DLD1 (cell line): Measurements from ENCODE around the gene SFRP4.

Experiments
- in situ Hi-C: cut with HindIII; loops from 2 replicates; pipeline ENCODE4 v1.10.0; 2017; ENCODE audit warnings: low sequenced_read_pairs

SFRP4 gene

DNA sequence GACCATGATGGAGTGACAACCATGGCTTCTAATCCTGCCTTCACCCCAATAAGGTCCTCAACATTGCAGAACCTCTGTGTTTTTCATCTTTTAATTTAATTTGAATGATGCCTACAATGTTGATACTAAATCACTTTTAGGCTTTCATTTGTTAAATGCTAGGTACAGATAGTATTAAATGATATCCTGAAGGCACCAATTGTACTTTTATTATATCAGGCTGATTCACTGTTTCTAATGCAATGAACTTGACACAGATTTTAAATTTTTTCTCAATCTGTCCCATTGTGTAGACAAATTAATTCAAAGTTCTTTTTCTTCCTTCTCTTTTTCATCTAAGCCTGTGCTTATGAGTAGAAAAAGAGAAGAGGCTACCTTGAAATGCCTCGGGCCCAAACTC lies 9.0 kb upstream of the SFRP4 start:
- in situ Hi-C loops = no loop called here

DNA sequence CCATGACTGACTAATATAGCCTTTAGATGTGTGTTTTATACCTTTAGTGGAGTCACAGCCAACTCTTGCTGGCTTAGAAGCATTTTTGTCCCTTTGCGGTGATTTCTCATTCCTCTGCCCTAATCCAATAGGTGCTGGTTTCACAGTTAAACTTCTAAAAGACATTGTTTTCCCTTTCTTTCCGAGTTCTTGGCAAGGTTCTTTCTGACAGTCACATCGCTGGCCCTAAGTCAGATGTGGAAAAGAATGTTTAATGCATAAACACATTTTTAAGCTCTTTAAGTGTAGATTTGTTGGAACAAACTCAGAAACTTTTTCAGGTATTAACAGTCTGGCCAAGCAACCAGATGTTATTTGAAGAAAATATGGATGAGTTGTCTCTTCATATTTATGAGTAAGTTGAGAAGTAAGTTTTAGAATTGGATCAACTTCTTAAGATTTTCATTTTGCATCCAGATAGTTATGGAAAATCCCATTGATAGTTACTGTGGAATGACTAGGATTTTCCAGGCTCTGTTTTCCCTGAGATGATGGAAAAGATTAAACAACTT lies 7.9 kb upstream of the SFRP4 start:
- in situ Hi-C loops = loop anchor here (25.0 kb wide), 1 partner anchor 288 kb away; no protein-coding TSS in a partner anchor

DNA sequence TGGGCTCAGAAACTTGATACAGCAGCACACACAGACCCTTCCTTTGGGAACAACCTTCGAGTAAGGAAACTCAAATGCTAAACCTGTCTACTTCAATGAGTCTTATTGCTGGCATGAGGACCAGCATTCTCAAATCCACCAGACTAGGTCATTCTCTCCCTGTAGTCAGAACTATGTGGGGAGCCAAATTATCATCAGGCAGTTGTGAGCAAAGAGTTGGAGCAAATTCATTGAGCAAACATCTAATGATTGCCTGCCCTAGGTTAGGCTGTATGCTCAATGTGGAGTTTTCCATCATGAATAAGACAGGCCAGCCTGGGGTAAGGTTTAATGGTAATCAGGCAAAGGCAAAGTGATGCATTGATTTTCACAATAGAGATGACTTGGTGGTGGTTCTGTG lies 7.4 kb upstream of the SFRP4 start:
- in situ Hi-C loops = loop anchor here (25.0 kb wide), 1 partner anchor 288 kb away; no protein-coding TSS in a partner anchor

DNA sequence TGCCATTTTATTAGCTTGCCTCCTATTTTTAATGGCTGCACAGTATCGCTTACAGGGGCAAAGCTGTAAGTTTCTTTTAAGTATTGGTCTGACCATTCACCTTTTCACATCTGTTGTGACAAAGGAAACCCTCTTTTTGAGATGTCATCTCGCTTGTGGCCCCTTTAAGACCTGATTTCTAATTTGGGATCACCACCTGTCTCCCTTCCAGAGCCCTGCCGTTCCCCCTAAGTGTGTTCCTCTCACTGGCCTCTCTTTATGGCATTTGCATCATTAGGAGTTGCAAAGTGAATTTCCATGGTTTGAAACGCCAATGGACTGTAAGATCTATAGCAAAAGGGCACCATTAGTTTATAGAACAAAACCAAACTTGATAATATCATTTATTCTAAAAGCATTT lies 5.3 kb upstream of the SFRP4 start:
- in situ Hi-C loops = loop anchor here (25.0 kb wide), 1 partner anchor 290 kb away; no protein-coding TSS in a partner anchor

DNA sequence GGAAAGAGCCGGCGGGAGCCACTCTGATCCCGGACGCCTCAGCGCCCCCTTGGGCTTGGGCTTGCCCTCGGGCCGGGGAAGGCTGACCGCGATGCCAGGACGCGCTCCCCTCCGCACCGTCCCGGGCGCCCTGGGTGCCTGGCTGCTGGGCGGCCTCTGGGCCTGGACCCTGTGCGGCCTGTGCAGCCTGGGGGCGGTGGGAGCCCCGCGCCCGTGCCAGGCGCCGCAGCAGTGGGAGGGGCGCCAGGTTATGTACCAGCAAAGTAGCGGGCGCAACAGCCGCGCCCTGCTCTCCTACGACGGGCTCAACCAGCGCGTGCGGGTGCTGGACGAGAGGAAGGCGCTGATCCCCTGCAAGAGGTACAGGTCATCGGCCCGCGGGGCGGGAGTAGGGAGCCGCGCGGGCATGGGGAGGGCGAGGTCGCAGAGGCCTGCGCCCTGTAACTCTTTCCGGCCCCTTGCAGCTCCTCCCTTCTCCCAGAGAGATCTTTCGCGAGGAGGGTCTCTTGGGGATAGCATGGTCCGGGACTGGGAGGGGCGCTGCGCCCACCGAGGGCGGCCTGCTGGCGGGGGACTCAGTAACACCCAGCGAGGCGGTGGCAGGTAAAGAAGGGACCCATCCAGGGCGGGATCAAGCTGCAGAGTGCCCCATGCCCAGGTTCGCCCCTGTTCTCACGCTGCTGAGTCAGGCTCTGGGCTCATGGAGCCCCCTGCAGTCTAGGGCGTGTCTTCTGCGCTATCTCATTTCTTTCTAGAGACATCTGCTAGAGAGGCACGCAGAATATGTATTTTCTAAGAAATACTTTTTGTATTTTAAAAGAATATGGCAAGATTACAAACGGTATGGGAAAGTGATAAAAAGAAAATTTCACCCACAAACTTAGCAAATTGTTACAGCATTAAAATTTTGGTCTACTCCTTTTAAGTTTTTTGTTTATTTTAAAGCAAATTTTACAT lies 4.5 kb upstream of the SFRP4 start:
- in situ Hi-C loops = loop anchor here (25.0 kb wide), 1 partner anchor 291 kb away; no protein-coding TSS in a partner anchor

DNA sequence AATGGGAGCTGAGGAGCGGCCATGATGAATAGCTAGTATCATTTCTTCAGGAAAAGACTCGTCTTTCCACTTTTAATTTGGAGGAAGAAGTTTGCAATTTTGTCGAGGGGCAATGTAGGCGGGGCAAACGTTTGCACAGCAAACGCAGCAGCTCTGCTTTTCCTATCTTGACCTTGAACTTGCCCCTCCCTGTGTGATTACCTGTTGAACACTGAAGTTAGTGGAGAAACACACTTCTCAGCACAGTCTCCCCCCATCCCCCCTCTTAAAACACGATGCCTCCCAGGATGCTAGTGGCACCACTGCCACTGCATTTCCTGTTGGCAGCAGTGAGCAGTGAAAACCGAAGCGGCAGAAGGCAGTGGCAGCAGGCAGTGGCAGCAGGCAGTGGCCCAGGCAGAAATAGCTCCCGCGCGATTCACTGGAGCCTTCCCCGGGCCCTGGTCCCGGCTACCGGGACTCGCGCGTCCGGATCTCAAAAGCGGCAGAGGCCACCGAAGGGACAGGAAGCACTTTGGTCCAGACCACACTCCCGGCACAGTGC lies 3.8 kb upstream of the SFRP4 start, which contains the start of gene EPDR1:
Gene EPDR1 (plus strand): TSS at position 336 of the 544 bp plus-strand sequence. CDS start 300 bp downstream, outside the sequence.
- in situ Hi-C loops = loop anchor here (25.0 kb wide), 1 partner anchor 292 kb away; no protein-coding TSS in a partner anchor

DNA sequence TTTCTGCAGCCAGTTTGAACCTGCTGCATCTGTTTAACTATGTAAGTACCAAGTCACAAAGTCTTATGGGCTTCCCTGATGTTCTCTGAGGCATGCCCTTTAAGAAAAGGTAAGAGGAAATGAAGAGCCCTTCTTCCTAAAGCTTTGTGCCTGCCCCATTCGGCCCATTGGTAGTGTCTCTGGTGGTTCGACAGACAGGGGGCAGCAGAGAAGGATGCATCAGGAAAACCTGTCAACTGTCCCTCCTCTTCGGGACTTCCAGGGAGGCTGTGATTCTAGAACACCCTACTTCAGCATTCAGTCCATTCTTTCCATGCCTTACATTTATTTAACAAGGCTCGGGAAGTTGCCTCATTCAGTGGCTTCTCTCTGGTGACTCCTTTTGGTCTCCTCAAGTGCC lies 1.9 kb upstream of the SFRP4 start:
- in situ Hi-C loops = loop anchor here (25.0 kb wide), 1 partner anchor 294 kb away; no protein-coding TSS in a partner anchor

DNA sequence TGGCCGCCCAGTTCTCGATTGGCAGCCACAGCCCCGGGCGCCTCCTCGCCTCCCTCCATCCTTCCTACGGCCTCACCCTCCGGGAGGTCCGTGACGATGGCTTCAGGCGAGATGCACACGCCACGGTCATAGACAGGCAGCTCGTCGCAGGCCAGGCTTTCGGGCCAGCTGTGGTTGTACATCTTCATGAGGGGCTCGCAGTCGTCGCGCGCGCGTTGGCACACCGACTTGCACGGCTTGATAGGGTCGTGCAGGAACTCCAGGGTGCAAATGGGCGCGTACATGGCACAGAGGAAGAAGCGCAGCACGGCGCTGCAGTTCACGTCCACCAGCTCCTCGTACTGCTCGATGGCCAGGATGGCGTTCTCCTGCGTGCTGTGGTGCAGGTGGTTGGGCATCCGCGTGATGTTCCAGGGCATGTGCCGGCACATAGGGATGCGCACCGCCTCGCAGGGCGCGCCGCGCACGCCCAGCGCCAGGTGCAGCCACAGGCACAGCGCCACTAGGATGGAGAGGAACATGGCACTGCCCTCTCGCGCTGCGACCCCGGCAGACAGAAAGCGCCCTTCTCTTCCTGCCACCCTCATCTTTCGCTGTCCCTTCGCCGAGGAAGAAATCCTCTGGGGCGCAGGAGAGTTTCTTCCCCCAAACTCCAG lies 472 bp downstream of the SFRP4 start:
- in situ Hi-C loops = loop anchor here (25.0 kb wide), 1 partner anchor 296 kb away; no protein-coding TSS in a partner anchor

DNA sequence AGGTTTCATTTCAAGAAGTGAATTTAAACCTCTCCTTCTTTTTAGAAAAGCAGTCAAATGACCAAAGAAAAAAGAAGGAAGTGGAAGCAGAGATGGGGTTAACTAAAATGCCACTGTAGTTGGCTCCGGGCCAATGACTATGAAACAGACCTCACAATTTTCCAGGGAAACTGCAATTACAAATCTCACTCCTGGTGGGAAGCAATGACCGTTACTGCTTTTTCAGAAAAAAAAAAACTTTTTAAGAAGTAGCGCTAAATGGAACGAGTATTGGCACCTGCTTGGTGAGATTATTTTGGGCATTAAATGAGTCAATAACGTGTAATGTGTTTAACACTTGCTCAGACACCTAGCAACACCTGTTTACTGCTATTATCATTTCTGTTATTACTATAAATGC lies 1.2 kb downstream of the SFRP4 start:
- in situ Hi-C loops = loop anchor here (25.0 kb wide), 1 partner anchor 297 kb away; no protein-coding TSS in a partner anchor

DNA sequence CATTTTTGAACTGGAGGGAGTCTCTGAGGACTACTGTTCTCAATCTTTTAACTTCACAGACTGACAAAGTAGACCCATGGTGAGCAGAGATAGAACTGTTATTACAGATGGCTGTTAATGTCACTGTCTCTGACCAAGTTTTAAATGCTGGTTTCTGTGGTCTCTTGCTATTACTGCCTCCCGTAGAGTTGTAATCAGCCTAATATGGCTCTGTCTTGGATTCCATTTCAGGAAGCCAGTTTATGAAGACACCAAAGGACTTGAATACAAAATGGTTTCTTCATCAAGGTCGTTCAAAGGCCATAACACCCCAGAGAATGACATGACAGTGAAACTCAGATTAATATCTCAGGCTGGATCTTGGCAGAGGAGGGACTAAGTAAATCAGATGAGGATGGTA lies 3.9 kb downstream of the SFRP4 start:
- in situ Hi-C loops = loop anchor here (25.0 kb wide), 1 partner anchor 300 kb away; no protein-coding TSS in a partner anchor

DNA sequence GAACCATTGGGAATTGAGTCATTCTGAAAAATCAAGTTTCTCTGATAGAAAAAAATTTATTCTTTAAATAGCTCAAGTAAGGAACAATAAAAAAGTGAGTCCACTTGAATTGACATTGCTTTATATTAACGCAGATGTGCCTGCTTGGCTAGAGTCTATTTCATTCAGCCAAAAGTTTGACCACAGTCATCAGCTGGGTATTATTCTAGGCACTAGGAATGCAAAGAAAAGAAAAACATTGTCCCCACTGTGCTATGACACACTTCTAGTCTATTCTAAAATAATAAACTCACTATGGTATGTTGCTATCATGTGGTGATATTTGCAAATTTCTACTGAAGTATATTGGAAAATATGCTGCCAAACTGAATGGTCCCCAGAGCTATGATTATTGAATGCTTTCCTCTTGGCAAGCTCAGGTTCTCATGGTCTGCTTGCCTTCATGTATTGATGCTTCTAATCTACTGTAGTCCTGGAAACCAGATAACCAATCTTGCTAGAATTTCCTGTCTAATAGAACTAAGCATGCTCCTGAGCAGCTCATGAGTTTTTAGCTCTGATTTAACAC lies 8.3 kb downstream of the SFRP4 start:
- in situ Hi-C loops = loop anchor here (25.0 kb wide), 1 partner anchor 304 kb away; no protein-coding TSS in a partner anchor

DNA sequence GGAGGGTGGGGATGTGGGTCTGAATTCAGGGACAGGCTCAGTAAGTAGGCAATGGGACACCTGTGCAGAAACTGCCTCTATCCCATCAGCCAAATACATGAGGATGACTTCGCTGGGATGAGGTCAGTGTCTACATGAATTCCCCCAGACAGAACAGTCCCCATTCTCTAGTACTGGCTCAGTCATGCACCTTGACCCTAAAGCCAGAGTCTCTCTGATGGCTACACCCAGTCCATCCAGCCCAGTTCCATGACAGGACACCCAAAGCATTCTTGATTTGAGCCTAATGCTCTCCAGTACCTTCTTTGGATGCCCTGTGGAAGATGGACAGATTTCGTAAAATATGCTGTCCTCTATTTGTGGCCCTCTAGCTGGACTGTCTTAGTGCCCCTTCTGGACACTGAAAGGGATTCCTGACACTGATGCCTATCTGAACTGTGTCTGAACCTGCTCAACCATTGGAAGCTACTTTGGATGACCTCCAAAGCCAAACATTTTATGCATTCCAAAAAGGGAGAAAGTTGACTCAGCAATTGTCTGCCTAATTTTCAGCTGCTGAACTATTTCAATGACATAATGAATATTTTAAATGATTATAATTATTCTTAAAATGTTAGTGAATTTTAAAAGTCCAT lies 14.6 kb downstream of the SFRP4 start:
- in situ Hi-C loops = loop anchor here (25.0 kb wide), 1 partner anchor 310 kb away; no protein-coding TSS in a partner anchor

DNA sequence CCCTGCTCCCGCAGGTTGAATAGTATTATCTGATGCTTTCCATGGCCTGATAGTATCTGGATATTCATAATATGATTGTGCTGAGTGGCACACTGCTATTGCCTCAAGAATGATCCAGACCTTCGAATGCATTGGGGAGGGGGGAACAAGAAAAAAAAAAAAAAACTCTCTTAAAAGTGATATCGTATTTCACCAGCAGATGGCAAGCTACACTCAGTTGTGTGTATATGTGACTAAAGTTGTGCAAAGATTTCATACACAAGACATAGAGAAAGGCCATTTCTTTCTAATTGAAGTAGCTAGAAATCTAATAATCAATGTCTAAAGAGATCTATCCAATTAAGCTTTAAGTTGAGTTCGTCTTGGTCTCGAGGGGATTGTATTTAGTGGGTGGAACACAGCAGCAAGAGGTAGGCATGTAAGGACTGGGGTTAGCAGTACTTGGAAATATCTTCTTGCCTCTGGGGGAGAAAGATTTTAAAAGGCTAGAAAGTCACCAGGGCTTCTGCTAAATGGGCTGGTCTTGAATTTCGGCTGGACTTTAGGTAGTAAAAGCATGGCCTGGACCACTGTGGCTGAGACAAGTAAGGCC lies 15.3 kb downstream of the SFRP4 start:
- in situ Hi-C loops = loop anchor here (25.0 kb wide), 1 partner anchor 311 kb away; no protein-coding TSS in a partner anchor

DNA sequence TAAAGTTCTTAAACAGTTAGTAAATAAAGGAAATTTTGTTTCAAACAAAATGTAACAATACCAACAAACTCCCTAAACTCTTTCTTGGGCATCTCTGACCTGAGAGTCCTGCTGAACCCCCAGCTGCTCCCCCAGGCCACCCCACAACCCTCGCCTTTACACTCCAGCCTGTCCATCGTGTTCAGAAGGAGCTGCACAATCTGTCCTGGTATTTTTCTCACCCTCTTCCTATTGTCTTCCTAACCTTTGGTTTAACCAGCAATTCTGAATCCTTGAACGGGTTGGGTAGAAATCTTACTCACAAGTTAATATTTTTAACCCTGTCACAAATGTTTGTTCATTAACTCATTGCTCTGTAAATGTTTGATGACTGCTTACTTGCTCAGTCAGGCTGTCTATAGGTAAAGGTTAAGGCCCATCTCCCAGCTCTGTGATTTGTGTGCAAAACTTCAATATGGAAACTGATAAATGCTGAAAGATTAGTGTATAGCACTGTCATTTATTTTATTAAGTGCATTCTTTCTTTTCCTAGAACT lies 16.8 kb downstream of the SFRP4 start:
- in situ Hi-C loops = loop anchor here (25.0 kb wide), 1 partner anchor 313 kb away; no protein-coding TSS in a partner anchor

DNA sequence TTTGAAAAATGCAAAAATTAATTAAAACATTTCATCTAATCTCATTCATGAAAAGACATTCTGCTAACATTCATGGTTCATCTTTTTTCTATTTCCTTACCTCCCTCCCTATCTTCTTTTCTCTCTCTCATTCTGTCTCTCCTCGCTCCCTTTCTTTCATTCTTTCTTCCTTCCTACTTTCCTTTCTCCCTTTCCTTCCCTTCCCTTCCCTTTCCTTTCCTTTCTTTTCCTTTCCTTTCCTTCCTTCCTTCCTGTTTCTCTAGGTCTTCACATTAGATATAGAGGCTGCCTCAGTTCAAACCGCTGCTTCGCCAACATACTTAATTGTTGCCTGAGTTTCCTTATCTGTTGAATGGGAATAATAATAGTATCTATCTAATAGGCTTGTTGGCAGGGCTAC lies 21.9 kb downstream of the SFRP4 start:
- in situ Hi-C loops = no loop called here

DNA sequence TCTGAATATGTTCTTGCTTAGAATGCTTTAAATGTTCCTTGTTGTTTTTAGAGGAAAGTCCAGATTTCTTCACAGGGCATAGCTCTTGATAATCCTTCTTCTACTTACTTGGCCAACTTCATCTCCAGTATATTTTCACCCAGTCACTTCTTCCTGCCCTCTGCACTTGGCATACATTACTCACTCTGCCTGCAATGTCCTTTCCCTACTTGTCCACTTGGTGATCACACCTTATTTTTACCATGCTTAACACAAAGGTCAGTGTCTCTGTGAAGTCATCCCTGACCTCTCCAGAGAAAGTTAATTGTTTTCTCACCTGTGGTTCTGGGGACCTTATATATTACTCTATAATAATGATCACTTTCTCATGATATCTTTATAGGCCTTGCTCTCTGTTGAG lies 23.3 kb downstream of the SFRP4 start:
- in situ Hi-C loops = no loop called here

DNA sequence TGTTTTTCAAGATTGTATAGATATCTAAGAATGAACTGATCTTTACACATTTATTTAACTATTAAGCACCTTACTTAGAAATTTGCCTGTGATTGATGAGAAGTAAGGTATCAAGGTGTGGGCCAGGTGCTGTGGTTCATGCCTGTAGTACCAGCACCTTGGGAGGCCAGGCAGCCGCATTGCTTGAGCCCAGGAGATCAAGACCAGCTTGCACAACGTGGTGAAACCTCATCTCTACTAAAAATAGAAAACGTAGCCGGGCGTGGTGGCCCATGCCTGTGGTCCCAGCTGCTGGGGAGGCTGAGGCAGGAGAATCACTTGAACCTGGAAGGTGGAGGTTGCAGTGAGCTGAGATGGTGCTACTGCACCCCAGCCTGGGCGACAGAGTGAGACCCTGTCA lies 34.5 kb downstream of the SFRP4 start:
- in situ Hi-C loops = no loop called here
